Astrocyte of the cerebellum (primary cell): ENCODE data around the gene TMEM63C.

Experiments used
- DNase-seq: peaks from one replicate; pipeline ENCODE4 v3.0.0-alpha.2; 2011; ENCODE audit warnings: low read depth
- H3K4me3 ChIP-seq: 2 replicates; pipeline ENCODE4 v1.5.1; 2011; ENCODE audit warnings: mild to moderate bottlenecking, low read depth, low read length, moderate library complexity
- in situ Hi-C: cut with HindIII; loops from 2 replicates; pipeline ENCODE4 v1.10.0; 2017; ENCODE audit warnings: low sequenced_read_pairs
- TF ChIP-seq, protein P1 (sequence below): IDR thresholded peaks from 2 replicates; pipeline ENCODE4 v1.5.1; 2012; ENCODE audit warnings: low read length, low read depth, moderate library complexity, mild to moderate bottlenecking; ENCODE audit errors: missing control alignments

TMEM63C gene

DNA sequence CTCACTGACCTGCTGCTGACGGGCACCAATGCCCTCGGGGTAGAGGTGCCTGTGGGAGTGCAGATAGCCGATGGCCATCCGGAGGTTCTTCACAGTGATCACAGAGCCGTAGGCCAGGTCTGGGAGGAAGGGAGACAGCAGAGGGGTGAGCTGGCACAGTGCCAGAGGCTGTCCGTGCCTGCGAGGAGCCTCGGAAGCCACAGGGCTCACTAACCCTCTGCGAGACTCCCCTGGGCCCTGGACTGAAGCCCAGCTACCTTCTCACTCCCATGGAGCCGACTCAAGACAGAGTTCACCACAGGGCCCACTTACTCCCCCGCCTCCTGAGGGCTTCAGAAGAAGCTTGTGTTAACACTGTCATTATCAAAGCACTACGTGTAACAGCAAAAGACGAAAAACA lies 114.6 kb downstream of the TMEM63C start:
- in situ Hi-C loops, result no loop called here
- H3K4me3 ChIP-seq, result no peak overlapping the region
- no peak for DNase-seq
- TF ChIP-seq, protein P1, sequence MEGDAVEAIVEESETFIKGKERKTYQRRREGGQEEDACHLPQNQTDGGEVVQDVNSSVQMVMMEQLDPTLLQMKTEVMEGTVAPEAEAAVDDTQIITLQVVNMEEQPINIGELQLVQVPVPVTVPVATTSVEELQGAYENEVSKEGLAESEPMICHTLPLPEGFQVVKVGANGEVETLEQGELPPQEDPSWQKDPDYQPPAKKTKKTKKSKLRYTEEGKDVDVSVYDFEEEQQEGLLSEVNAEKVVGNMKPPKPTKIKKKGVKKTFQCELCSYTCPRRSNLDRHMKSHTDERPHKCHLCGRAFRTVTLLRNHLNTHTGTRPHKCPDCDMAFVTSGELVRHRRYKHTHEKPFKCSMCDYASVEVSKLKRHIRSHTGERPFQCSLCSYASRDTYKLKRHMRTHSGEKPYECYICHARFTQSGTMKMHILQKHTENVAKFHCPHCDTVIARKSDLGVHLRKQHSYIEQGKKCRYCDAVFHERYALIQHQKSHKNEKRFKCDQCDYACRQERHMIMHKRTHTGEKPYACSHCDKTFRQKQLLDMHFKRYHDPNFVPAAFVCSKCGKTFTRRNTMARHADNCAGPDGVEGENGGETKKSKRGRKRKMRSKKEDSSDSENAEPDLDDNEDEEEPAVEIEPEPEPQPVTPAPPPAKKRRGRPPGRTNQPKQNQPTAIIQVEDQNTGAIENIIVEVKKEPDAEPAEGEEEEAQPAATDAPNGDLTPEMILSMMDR, result no peak

DNA sequence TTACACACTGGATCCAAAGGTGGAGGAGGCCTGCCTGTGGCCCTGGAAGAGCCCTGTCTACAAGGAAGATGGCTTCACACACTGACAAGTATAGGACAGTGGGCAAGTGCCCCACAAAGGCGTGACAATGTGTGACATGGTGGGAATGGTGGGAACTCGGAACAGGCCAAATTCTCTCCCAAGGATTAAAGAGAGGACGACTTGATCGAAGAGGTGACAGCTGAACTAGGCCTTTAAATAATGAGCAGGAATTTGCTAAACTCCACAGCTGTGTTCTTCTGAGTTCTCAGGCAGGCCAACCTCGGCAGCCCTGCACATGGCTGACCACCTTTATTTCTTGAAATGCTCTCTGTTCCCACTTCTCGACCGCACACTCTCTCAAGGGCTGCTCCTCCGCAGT lies 115.3 kb downstream of the TMEM63C start:
- TF ChIP-seq, protein P1, result no peak
- DNase-seq, result no peak
- in situ Hi-C loops, result no loop called here
- H3K4me3 ChIP-seq, result no peak overlapping the region

DNA sequence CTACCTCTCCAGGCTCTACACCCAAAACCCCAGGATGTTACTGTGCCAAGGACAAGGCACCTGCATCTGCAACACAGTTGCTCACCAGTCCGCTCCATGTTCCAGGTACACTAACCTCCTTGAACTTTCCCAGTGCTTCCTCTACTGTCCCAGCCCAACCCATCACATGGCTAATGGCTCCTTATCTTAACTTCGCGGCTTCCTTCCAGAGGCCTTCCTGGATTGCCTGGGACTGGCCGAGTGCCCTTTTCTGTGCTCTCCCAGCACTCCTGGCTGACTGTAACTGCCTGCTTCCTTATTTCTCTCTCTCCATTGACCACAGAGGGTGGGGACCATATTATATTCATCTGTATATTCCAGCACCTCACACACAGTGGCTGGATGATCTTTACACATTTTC lies 118.2 kb downstream of the TMEM63C start:
- in situ Hi-C loops, result no loop called here
- H3K4me3 ChIP-seq, result no peak overlapping the region
- TF ChIP-seq, protein P1, result no peak
- no peak for DNase-seq

DNA sequence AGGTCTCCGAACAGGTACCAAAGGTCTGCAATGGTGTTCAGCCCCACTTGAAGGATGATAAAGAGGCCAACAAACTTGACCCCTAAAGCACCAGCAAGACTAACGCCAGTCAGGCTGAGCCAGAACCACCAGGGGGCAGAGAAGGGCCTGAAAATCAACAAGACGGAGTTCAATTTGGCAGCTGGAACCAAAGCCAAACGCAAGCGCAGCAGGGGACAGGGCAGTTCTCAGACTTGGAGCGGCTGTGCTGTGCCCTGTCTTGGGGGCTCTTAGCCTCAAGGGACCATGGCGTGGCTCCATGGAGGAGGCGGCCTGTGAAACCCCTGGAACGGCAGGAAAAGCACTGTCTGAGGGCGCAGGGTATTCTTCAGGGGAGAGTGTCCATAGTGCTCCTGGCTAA lies 119.5 kb downstream of the TMEM63C start:
- H3K4me3 ChIP-seq, result no peak overlapping the region
- DNase-seq, result peak; percentile 84
- TF ChIP-seq, protein P1, result peak; percentile 95
- in situ Hi-C loops, result no loop called here

- TF ChIP-seq, protein P1, result no peak
- no peak for DNase-seq
- no peak overlapping the region for H3K4me3 ChIP-seq
- in situ Hi-C loops, result no loop called here
These were observed 121.3 kb downstream of the TMEM63C start for GRCh38 chr14:77302926-77303325.

GRCh38 chr14:77303417-77304156 lies 122.0 kb downstream of the TMEM63C start:
- in situ Hi-C loops, result no loop called here
- peak; percentile 87 for DNase-seq
- no peak overlapping the region for H3K4me3 ChIP-seq
- TF ChIP-seq, protein P1, result no peak

DNA sequence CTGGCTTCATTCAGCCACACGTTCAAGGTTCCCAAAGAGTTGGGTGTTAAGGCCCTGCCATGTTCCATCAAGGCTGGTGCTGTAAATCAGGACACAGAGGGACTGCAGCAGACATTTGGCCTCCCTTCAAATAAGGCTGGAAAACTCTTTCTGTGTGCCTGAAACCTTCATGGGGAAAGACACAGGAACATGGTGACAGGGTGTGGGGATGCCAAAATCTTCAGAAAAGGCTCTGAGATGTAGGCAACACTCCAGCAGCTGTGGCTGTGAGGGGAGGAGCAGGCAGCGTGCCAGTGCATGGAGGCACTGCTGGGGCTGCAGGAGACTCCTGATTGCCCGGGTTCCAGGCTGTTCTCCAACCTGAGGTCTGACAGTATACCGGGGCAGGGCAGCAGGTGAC lies 124.1 kb downstream of the TMEM63C start:
- in situ Hi-C loops, result no loop called here
- no peak overlapping the region for H3K4me3 ChIP-seq
- TF ChIP-seq, protein P1, result no peak
- no peak for DNase-seq
